ENCODE results near the gene HIGD1A. TPM values are rescaled to one million over a fixed set of nuclear protein-coding genes. Genes with fewer than 3 reads are reported as not detected.

The HIGD1A gene
- polyA plus RNA-seq, 5 donors, result 83.8 to 109 (median 106) TPM

DNA sequence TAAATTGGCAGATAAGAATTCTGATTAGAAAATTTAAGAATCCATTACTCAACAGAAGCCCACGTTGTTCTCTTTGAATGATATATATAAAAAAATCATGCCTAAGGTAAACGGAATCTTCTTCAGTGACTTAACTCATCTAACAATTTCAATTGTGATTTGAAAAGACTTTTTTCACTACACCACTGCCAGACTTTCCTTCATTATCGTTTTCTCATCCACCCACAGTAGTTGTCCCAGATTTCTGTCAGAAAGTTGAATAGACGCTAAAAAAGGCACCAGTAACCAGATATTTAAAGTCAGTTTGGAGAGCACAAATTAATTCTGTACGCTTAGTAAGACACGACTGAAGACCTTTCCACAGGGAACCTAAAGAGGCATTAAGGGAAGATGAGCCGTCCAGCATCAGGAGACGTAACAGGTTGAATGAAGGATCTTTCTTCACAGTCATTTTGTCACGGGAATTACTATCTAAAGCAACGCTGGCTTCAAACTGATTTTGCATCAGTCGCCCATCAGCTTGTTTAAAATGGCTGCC is 1.3 kb downstream of the HIGD1A start:
- no peak for DNase-seq

- DNase-seq, result no peak
These were observed 2.5 kb downstream of the HIGD1A start for GRCh38 chr3:42801784-42802183.

DNA sequence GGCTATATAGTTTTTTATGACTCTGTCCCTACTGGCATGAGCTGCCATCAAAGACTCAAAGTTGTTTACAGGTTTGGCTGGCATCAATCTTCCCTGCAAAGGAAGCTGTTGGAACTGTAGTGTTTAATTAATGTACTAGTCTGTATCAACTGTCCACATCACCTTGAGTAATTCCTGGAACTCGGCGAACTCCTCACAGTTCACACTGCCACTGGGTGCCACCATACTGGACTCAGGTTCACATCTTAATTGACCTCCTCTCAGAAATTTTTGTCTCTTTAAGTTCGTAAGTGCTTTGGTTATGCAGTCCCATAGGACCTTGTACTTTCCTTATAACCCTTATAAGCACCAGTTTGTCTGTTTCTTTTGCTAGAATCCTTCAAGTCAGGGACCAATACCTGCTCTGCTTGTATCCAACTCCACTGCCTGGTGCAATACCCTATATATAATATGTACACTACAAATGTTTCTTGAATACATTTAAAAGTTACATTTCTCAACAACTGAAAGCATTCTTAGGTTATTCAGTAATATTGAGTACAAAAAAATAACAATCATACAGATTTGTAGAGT is 3.2 kb downstream of the HIGD1A start:
- no peak for DNase-seq

DNA sequence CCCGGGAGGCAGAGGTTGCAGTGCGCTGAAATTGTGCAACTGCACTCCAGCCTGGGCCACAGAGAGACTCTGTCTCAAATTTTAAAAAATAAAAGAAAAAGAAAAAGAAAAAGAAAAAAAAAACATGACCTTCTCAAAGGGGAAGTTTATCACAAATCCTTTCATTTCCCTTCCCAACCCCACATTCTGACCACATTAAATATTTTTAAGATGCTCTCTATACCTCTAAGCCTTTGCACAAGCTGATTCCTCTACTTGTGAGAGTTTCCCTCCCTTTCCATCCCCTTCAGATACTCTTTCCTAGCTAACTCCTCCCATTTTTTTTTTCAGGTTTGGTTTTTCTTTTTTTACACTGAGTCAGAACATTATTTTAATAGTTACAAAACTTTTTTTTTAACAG is 4.0 kb downstream of the HIGD1A start:
- no peak for DNase-seq

GRCh38 chr3:42799376-42799775 is 4.9 kb downstream of the HIGD1A start:
- no peak for DNase-seq

DNA sequence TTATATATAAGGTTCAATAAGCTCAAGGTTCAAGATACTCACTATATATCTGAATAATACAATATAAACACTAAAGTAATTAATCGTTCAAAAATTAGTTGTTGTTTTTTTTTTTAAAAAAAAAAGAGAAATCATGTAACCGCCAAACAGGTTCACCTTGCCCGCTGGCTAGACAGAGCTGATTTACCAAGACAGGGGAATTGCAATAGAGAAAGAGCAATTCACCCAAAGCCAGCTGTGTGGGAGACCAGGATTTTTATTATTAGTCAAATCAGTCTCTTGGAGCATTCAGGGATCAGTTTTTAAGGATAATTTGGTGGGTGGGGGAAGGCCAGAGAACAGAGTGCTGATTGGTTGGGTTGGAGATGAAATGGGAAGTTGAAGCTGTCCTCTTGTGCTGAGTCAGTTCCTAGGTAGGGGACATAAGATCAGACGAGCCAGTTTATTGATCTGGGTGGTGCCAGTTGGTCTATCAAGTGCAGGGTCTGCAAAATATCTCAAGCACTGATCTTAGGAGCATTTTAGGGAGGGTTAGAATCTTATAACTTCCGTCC is 7.9 kb downstream of the HIGD1A start:
- no peak for DNase-seq

DNA sequence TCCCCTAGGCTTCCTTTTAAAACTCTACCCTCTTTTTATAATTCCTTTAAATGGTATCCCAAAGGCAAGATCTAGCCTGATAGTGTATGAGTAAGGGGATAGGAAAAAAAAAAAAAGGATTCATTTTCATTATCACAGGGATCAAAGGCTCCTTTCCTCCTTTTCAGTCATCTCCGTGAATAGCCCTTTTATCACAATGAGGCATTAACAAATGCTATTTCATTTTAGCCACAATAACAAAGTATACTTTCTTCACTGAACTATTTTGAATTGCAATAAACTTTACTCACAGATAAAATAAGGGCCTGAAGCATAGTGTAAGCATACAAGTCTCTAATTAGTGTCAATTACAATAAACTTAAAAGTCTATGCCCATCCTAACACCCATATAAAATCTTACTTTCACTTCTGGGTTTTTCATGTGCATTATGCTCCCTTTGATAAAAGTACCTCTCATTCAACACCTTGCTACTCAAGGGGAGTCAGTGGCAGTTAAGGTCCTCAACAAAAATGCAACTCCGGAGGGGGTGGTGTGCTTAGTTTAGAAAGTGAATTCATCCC is 8.6 kb downstream of the HIGD1A start:
- DNase-seq, result no peak

- DNase-seq, result no peak
These were observed 13.5 kb downstream of the HIGD1A start for GRCh38 chr3:42790714-42791229.

DNA sequence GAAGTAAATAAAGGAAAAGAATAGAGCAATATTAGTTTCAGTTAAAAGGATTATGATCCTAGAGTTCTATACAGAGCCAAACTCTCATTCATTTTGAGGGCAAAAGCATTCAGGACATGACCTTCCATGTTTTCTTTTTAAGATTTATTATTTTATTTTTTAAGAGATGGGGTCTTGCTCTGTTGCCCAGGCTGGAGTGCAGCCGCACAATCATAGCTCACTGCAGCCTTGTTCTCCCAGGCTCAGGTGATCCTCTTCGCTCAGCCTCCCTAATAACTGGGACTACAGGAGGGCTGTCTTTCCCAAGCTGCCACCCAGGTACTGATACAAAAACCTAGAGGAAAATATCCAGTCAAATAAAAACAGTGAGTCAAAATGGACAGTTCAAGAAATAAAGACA is 17.7 kb downstream of the HIGD1A start:
- no peak for DNase-seq

GRCh38 chr3:42786212-42786611 is 18.1 kb downstream of the HIGD1A start:
- no peak for DNase-seq

- peak; percentile 51 to 66 for DNase-seq
These were observed 23.2 kb downstream of the HIGD1A start for GRCh38 chr3:42780892-42781700.

GRCh38 chr3:42780398-42780797 is 23.9 kb downstream of the HIGD1A start:
- no peak for DNase-seq

DNA sequence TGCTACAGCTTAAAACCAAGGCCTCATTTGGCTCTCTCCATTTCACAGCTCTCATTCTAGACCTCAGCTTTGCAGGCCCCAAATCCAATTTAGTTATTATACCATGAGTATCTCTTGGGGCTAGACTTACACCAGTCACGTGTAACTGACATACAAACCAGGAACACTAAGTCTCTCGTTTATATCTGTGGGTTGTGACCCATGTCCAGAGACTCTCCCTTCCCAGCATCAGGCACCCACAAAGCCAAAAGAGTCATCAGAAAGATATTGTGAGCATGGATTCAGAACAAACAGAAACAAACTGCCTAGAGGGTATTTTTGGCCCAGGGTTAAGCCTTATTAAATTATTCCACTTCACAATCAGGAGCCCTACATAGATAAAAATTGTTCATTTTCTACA is 25.6 kb downstream of the HIGD1A start:
- DNase-seq, result no peak

- DNase-seq, result no peak
These were observed 30.9 kb downstream of the HIGD1A start for GRCh38 chr3:42773409-42773751.

- DNase-seq, result peak; percentile 96 to 97
These were observed 31.5 kb downstream of the HIGD1A start, which contains the start of gene CCDC13 for GRCh38 chr3:42772670-42773408. Gene CCDC13 (minus strand): TSS chr3:42773253. CDS start chr3:42758345, 14,908 bp downstream.

DNA sequence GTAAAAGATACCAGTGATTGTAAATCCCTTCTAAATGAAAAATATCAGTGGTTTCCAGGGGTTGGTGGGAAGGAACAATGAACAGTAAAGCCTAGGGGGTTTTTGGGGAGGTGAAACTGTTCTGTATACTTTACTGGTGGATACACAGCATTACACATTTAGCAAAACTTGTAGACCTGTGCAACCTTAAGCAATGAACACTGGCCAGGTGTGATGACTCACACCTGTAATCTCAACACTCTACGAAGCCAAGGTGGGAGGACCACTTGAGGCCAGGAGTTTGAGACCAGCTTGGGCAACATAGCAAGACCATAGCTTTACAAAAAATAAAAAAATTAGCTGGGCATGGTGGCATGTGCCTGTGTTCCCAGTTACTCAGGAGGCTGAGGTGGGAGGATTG is 33.0 kb downstream of the HIGD1A start:
- no peak for DNase-seq

DNA sequence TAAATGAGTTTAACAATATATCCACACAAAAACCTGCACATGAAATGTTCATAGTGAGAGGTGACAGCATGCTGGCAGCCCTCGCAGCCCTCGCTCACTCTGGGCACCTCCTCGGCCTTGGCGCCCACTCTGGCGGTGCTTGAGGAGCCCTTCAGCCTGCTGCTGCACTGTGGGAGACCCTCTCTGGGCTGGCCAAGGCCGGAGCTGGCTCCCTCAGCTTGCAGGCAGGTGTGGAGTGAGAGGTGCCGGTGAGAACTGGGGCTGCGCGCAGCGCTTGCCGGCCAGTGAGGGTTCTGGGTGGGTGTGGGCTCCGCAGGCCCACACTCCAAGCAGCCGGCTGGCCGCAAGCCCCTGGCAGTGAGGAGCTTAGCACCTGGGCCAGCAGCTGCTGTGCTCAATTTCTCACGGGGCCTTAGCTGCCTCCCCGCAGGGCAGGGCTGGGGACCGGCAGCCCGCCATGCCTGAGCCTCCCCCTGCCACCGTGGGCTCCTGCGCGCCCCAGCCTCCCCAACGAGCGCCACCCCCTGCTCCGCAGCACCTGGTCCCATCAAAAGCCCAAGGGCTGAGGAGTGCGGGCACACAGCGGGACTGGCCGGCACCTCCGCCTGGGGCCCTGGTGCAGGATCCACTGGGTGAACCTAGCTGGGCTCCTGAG is 34.7 kb downstream of the HIGD1A start:
- no peak for DNase-seq

DNA sequence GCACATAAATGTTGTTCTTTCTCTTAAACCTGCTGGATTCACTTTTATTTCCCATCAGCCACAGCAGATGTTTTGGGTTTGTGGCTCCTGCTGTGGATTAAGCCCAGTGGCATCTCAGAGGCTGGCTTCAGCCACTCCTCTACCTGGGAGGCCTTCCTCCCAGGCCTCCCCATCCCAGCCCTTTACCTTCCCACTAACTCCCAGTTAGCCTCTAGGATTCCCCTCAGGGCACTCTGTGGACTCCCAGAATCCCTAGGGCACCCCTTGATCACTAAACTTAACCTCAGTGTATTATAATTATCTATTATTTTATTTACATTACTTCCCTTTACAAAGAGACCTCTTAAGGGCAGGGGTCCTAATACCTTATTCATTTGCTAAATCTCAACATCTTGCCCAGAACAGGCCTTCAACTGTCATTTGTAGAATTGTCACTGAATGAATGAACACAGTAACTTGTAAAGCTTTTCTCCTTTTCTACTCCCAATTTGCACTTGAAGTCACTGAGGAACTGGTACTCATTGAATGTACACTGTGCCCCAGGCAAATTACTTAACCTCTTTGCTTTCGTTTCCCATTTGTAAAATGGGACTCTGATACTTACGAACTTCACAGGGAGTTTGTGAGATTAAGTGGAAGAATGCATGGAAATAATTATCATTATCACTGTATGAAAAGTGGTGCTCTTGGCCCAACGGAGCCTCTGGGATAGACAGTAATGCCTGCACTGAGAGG is 39.6 kb downstream of the HIGD1A start:
- no peak for DNase-seq

GRCh38 chr3:42764115-42764514 is 40.2 kb downstream of the HIGD1A start:
- DNase-seq, result no peak

GRCh38 chr3:42763021-42763420 is 41.3 kb downstream of the HIGD1A start:
- no peak for DNase-seq

All from right lung (tissue), 5 donors.